H1 (cell line): Measurements from ENCODE around the gene RELA. TPM values are rescaled to one million over a fixed set of nuclear protein-coding genes. Genes with fewer than 3 reads are reported as not detected.

Experiments used
- CTCF ChIA-PET: fragments of 300-600 bp; sonication (Branson Sonifier 250); formaldehyde crosslinking; loops from one replicate; lab custom pipeline; 2021; ENCODE audit not compliant: partially characterized antibody; lab: Charles Lee
- POLR2A ChIA-PET: fragments of 300-600 bp; sonication (Branson Sonifier 250); formaldehyde crosslinking; loops from one replicate; lab custom pipeline; 2021; ENCODE audit warnings: inconsistent platforms; ENCODE audit not compliant: partially characterized antibody; lab: Charles Lee
- DNase-seq, 2 experiments: peaks; one replicate each; pipeline versions ENCODE4 v3.0.0 to v3.0.0-alpha.2; 2010 to 2022; ENCODE audit warnings: low spot score in 2 of 2, low read depth in 1 of 2, mixed read lengths in 1 of 2
- FAIRE-seq: peaks from 2 replicates; lab custom pipeline; 2011; peaks lifted over from hg19 to GRCh38; lab: Jason Lieb, UNC
- H2AFZ ChIP-seq: 2 replicates; pipeline ENCODE4 v1.8.1; 2012; ENCODE audit warnings: low read length, inconsistent platforms
- H2AK5ac ChIP-seq: 2 replicates; pipeline ENCODE4 v1.6.1; 2013; ENCODE audit warnings: low read depth, low read length
- H2BK120ac ChIP-seq: replicated peaks from 2 replicates; pipeline ENCODE3; 2013; ENCODE audit warnings: low read depth, low read length, inconsistent platforms
- H2BK12ac ChIP-seq: 2 replicates; pipeline ENCODE4 v1.6.1; 2013; ENCODE audit warnings: low read depth, low read length
- H2BK15ac ChIP-seq: 2 replicates; pipeline ENCODE4 v1.6.1; 2013; ENCODE audit warnings: low read length
- H2BK20ac ChIP-seq: 2 replicates; pipeline ENCODE4 v1.6.1; 2013; ENCODE audit warnings: low read length
- H2BK5ac ChIP-seq: 2 replicates; pipeline ENCODE4 v1.6.1; 2013; ENCODE audit warnings: low read depth, low read length
- H3K14ac ChIP-seq: 2 replicates; pipeline ENCODE4 v1.6.1; 2013; ENCODE audit warnings: inconsistent platforms; ENCODE audit not compliant: insufficient read length
- H3K18ac ChIP-seq: 2 replicates; pipeline ENCODE4 v1.6.1; 2013; ENCODE audit warnings: low read length; ENCODE audit errors: extremely low read depth
- H3K23ac ChIP-seq: 2 replicates; pipeline ENCODE4 v1.6.1; 2013; ENCODE audit warnings: inconsistent platforms; ENCODE audit not compliant: insufficient read length
- H3K23me2 ChIP-seq: 2 replicates; pipeline ENCODE4 v1.6.1; 2013; ENCODE audit warnings: low read depth, low read length
- H3K27ac ChIP-seq: 2 replicates; pipeline ENCODE4 v1.6.1; 2011; ENCODE audit warnings: low read depth, low read length, inconsistent platforms
- H3K27me3 ChIP-seq, 4 experiments: replicated peaks in 1 of 4; 1 replicate in 1 of 4; 2 replicates in 3 of 4; pipeline versions ENCODE4 v1.6.1 to v1.8.1; 2011 to 2013; ENCODE audit warnings: low read length in 3 of 4, mild to moderate bottlenecking in 3 of 4, inconsistent platforms in 2 of 4, mixed read lengths in 2 of 4, moderate library complexity in 1 of 4; ENCODE audit not compliant: control insufficient read depth in 3 of 4, insufficient read depth in 3 of 4; ENCODE audit errors: extremely low read depth in 1 of 4
- H3K36me3 ChIP-seq, 4 experiments: 2 replicates each; pipeline versions ENCODE4 v1.6.1 to v1.8.1; 2011 to 2013; ENCODE audit warnings: mild to moderate bottlenecking in 4 of 4, low read length in 3 of 4, moderate library complexity in 2 of 4, control low read depth in 1 of 4, inconsistent platforms in 1 of 4; ENCODE audit not compliant: insufficient read depth in 4 of 4, control insufficient read depth in 2 of 4
- H3K4ac ChIP-seq: replicated peaks from 2 replicates; pipeline ENCODE3; 2013; ENCODE audit warnings: low read length, low read depth, mixed read lengths, inconsistent platforms; ENCODE audit not compliant: insufficient read length
- H3K4me1 ChIP-seq, 4 experiments: replicated peaks in 1 of 4; 1 replicate in 1 of 4; 2 replicates in 3 of 4; pipeline versions ENCODE4 v1.6.1 to v1.8.1; 2011 to 2013; ENCODE audit warnings: low read length in 3 of 4, inconsistent platforms in 2 of 4, mixed read lengths in 1 of 4; ENCODE audit not compliant: insufficient read depth in 4 of 4, control insufficient read depth in 3 of 4
- H3K4me2 ChIP-seq, 2 experiments: 2 replicates each; pipeline versions ENCODE4 v1.6.1 to v1.8.1; 2011 to 2013; ENCODE audit warnings: low read depth in 2 of 2, low read length in 2 of 2, control low read depth in 1 of 2, inconsistent platforms in 1 of 2, mild to moderate bottlenecking in 1 of 2; ENCODE audit not compliant: insufficient read depth in 1 of 2
- H3K4me3 ChIP-seq, 4 experiments: fragments of 200-600, 300-600 bp in 1 of 4; sonication (generic), shearing (Covaris generic), sonication (Bioruptor Twin) in 1 of 4; 2 replicates each; pipeline versions ENCODE4 v1.5.1 to v1.8.1; 2011 to 2016; ENCODE audit warnings: low read length in 4 of 4, low read depth in 3 of 4, control low read depth in 2 of 4, inconsistent platforms in 2 of 4, mild to moderate bottlenecking in 2 of 4, mixed read lengths in 1 of 4, moderate library complexity in 1 of 4; ENCODE audit not compliant: insufficient read depth in 2 of 4; ENCODE audit errors: extremely low read depth in 1 of 4
- H3K56ac ChIP-seq: replicated peaks from 2 replicates; pipeline ENCODE3; 2013; ENCODE audit warnings: low read depth, mild to moderate bottlenecking, mixed read lengths, low read length, inconsistent platforms; ENCODE audit not compliant: insufficient read length
- H3K79me1 ChIP-seq: 2 replicates; pipeline ENCODE4 v1.6.1; 2013; ENCODE audit warnings: low read depth, low read length, control low read depth
- H3K79me2 ChIP-seq, 2 experiments: 2 replicates each; pipeline versions ENCODE4 v1.6.1 to v1.8.1; 2012 to 2013; ENCODE audit warnings: low read length in 2 of 2, mild to moderate bottlenecking in 2 of 2, inconsistent platforms in 1 of 2; ENCODE audit not compliant: insufficient read depth in 2 of 2, control insufficient read depth in 1 of 2
- H3K9ac ChIP-seq, 4 experiments: replicated peaks in 1 of 4; 1 replicate in 1 of 4; 2 replicates in 3 of 4; pipeline versions ENCODE4 v1.6.1 to v1.8.1; 2011 to 2013; ENCODE audit warnings: low read depth in 3 of 4, low read length in 3 of 4, control low read depth in 2 of 4, mild to moderate bottlenecking in 2 of 4, moderate library complexity in 2 of 4, inconsistent platforms in 1 of 4; ENCODE audit errors: extremely low read depth in 1 of 4
- H3K9me3 ChIP-seq, 2 experiments: 2 replicates each; pipeline versions ENCODE4 v1.6.1 to v1.8.1; 2012 to 2013; ENCODE audit warnings: mild to moderate bottlenecking in 2 of 2, moderate library complexity in 2 of 2, control low read depth in 1 of 2, inconsistent platforms in 1 of 2, low read depth in 1 of 2, low read length in 1 of 2, mixed read lengths in 1 of 2; ENCODE audit not compliant: insufficient read depth in 2 of 2
- H4K20me1 ChIP-seq, 2 experiments: replicated peaks in 1 of 2; 2 replicates each; pipeline versions ENCODE3 to v1.8.1; 2011 to 2013; ENCODE audit warnings: inconsistent platforms in 2 of 2, low read length in 2 of 2, mild to moderate bottlenecking in 1 of 2; ENCODE audit not compliant: insufficient read depth in 2 of 2, control insufficient read depth in 1 of 2
- H4K5ac ChIP-seq: 2 replicates; pipeline ENCODE4 v1.6.1; 2013; ENCODE audit warnings: low read length, low read depth, mixed read lengths, inconsistent platforms; ENCODE audit not compliant: insufficient read length
- H4K8ac ChIP-seq: 2 replicates; pipeline ENCODE4 v1.8.0; 2013; ENCODE audit warnings: mild to moderate bottlenecking, moderate library complexity, low read length, inconsistent platforms; ENCODE audit not compliant: insufficient read depth; ENCODE audit errors: extremely low read depth
- H4K91ac ChIP-seq: replicated peaks from 2 replicates; pipeline ENCODE3; 2013; ENCODE audit warnings: low read length, mixed read lengths, inconsistent platforms; ENCODE audit not compliant: insufficient read length
- ATF2 ChIP-seq: IDR thresholded peaks from 2 replicates; pipeline ENCODE4 v1.6.1; 2012; ENCODE audit warnings: low read length, inconsistent platforms
- CBX5 ChIP-seq: fragments of 300-800, 300-1000 bp; sonication (generic); IDR thresholded peaks from 2 replicates; pipeline ENCODE4 v1.7.1; 2016; ENCODE audit warnings: antibody characterized with exemption, low read length, low read depth
- EZH2 ChIP-seq: fragments of 200-600 bp; sonication (generic); IDR thresholded peaks from 2 replicates; pipeline ENCODE4 v1.7.1; 2012; ENCODE audit warnings: low read depth, mild to moderate bottlenecking, moderate library complexity, low read length, inconsistent platforms; ENCODE audit not compliant: severe bottlenecking
- FOSL1 ChIP-seq: IDR thresholded peaks from 2 replicates; pipeline ENCODE4 v1.6.1; 2011; ENCODE audit warnings: mild to moderate bottlenecking, low read depth, low read length, moderate library complexity; ENCODE audit not compliant: insufficient read depth
- KDM1A ChIP-seq: fragments of 200-600, 300-600 bp; sonication (generic); IDR thresholded peaks from 2 replicates; pipeline ENCODE4 v1.7.1; 2016; ENCODE audit warnings: mild to moderate bottlenecking, low read length, borderline replicate concordance
- NANOG ChIP-seq: IDR thresholded peaks from 2 replicates; pipeline ENCODE4 v1.6.1; 2011; ENCODE audit warnings: low read length, low read depth, mild to moderate bottlenecking, inconsistent platforms; ENCODE audit not compliant: insufficient read depth, poor library complexity, severe bottlenecking
- RAD21 ChIP-seq, 2 experiments: IDR thresholded peaks in 1 of 2; conservative IDR thresholded peaks in 1 of 2; 2 replicates each; pipeline ENCODE4 v1.6.1; 2011; ENCODE audit warnings: low read depth in 2 of 2, low read length in 2 of 2, improper control_type of control experiment in 1 of 2, inconsistent platforms in 1 of 2, mild to moderate bottlenecking in 1 of 2, moderate library complexity in 1 of 2
- TBP ChIP-seq: IDR thresholded peaks from 2 replicates; pipeline ENCODE4 v1.6.1; 2011; ENCODE audit warnings: low read depth, low read length, improper control_type of control experiment
- YY1 ChIP-seq: IDR thresholded peaks from 2 replicates; pipeline ENCODE4 v1.6.1; 2011; ENCODE audit warnings: low read depth, mild to moderate bottlenecking, low read length
- WGBS, 2 experiments: shearing (Covaris generic) in 1 of 2; methylation state at CpG; one replicate each; pipeline versions ENCODE4 v1.1.6 to v1.1.7; 2013 to 2015; ENCODE audit warnings: low lambda C conversion rate in 2 of 2, mixed read lengths in 2 of 2, inconsistent platforms in 1 of 2, low coverage in 1 of 2, missing lambda C conversion rate in 1 of 2; ENCODE audit not compliant: insufficient replicate concordance in 2 of 2, insufficient coverage in 1 of 2, insufficient read length in 1 of 2; ENCODE audit errors: extremely low coverage in 1 of 2, missing lambda C conversion rate in 1 of 2; 5-methylcytosine and 5-hydroxymethylcytosine counted together
- polyA plus RNA-seq, 7 experiments: library from polyadenylated mRNA; depleted of rRNA in 3 of 7; stranded (reverse) in 5 of 7; unstranded in 2 of 7; fragments of >200 nt in 5 of 7; fragments of 200-250 nt in 2 of 7; gene quantifications; 1 replicate in 5 of 7; 2 replicates in 1 of 7; 4 replicates in 1 of 7; pipeline versions ENCODE4 v1.2.1 to v1.2.3, GENCODE V29; 2011 to 2013; ENCODE audit warnings: missing spikeins in 2 of 7, mixed read lengths in 2 of 7
- total RNA-seq: library from RNA; stranded (reverse); fragmentation: NEBNext Ultra II Directional; extraction: Animal tissue kit (Norgen Biotek cat#: 25700); gene quantifications from 2 replicates; pipeline ENCODE4 v1.2.1, GENCODE V29; 2021

The RELA gene
- total and polyA plus RNA-seq, 2 of the 8 experiments (the other 6 are each of a cell fraction or from before 2014, with no cell fraction given): 21.9 to 27.5 TPM

DNA sequence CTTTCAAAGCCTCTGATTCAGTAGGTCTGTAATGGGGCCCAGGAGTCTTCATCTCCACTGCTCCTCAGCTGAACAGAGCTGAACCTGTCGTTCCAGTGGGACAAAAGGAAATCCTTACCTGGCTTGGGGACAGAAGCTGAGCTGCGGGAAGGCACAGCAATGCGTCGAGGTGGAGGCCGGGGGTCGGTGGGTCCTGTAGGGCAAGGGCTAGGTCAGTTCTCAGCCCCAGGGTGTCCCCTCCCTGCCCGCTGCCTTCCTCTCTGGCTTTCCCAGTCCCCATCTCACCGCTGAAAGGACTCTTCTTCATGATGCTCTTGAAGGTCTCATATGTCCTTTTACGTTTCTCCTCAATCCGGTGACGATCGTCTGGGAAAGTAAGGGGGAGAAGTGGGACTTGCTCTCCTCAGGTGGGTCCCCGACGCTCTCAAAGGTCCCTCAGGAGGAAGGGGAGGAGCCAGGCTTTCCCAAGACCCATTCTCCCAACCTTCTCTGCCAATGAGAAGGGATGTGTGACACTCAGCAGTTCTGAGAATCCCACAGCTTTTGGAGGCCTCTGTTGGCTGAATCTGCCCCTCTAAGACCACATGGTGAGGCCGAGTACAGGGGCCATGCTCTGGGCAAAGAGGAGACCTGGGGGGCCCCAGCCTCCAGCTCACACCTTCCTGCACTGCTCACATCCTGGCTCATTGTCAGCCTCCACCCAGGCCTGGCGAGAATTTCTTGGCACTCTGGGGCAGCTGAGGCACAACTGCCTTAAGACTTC is 7.0 kb downstream of the RELA start:
- 89% methylated on average over 15 of the region's 16 CpGs; no CpG with 5 or more reads in 1 of the 2 experiments for WGBS, 2 experiments
- peaks cover 2% of the 10 kb centered on the region; the same call in 1 of the 2 replicates for H3K23me2 ChIP-seq
- H3K36me3 ChIP-seq: peaks cover 32 to 58% (median 41%) of the 10 kb centered on the region in 4 experiments
- no peak overlapping the region for H2AFZ ChIP-seq
- H4K8ac ChIP-seq: no peak overlapping the region
- H3K79me1 ChIP-seq: peaks cover 2% of the 10 kb centered on the region; the same call in 1 of the 2 replicates
- H4K20me1 ChIP-seq: peaks cover 2 to 13% of the 10 kb centered on the region in 2 experiments
- no peak overlapping the region for H2AK5ac ChIP-seq
- H3K14ac ChIP-seq: no peak overlapping the region
- no peak overlapping the region for H3K9ac ChIP-seq
- no peak overlapping the region for H4K5ac ChIP-seq
- H3K9me3 ChIP-seq: no peaks in the 10 kb centered on the region
- DNase-seq (no peak), FAIRE-seq (no peak)
- POLR2A ChIA-PET: interaction anchor here (0.6 to 5.3 kb wide), 5 partner anchors 7 to 145 kb away, joined by 3 to 56 read pairs (median 39); partner anchors contain the start of genes RELA and SIPA1
- H3K79me2 ChIP-seq: no peaks in the 10 kb centered on the region
- no peak overlapping the region for H2BK12ac ChIP-seq
- H3K56ac ChIP-seq: no peak overlapping the region
- no peak overlapping the region for H3K4ac ChIP-seq
- H3K18ac ChIP-seq: no peak overlapping the region
- no peak overlapping the region for H3K23ac ChIP-seq
- H2BK20ac ChIP-seq: no peak overlapping the region
- H3K27ac ChIP-seq: no peak overlapping the region
- H4K91ac ChIP-seq: no peak overlapping the region
- no peak overlapping the region for H2BK120ac ChIP-seq
- H2BK5ac ChIP-seq: no peak overlapping the region
- CTCF ChIA-PET: interaction anchor here (1.0 to 1.5 kb wide), 4 partner anchors 11 to 163 kb away, joined by 3 to 9 read pairs (median 4); no protein-coding TSS in a partner anchor
- peaks cover 0 to 4% (median 0%) of the 10 kb centered on the region in 4 experiments; a peak in 1 of 7 replicates for H3K27me3 ChIP-seq
- H3K4me1 ChIP-seq: peaks cover 0 to 12% (median 8%) of the 10 kb centered on the region in 4 experiments; a peak in 5 of 7 replicates
- no peak overlapping the region for H3K4me3 ChIP-seq
- H2BK15ac ChIP-seq: no peak overlapping the region
- no peak overlapping the region for H3K4me2 ChIP-seq
- TF ChIP-seq ATF2 (no peak), CBX5 (no peak), FOSL1 (no peak), NANOG (no peak), RAD21 (IDR thresholded peaks at IDR 0.05 in 1 of 2, conservative IDR thresholded peaks at IDR 0.05 in 1 of 2; ENCODE audit: low read depth in 2 of 2, low read length in 2 of 2) (no peak), YY1 (no peak), EZH2 (no peak), KDM1A (no peak), TBP (no peak)
